NCI-H2196 treated with DMSO at 0.1 percent for 48 hours (cell line): Measurements from ENCODE around the gene RGS12.

Experiments
- DNase-seq: peaks from one replicate; lab custom pipeline; 2025; ENCODE audit not compliant: unreplicated experiment; lab: John Stamatoyannopoulos, UW

The RGS12 gene

DNA sequence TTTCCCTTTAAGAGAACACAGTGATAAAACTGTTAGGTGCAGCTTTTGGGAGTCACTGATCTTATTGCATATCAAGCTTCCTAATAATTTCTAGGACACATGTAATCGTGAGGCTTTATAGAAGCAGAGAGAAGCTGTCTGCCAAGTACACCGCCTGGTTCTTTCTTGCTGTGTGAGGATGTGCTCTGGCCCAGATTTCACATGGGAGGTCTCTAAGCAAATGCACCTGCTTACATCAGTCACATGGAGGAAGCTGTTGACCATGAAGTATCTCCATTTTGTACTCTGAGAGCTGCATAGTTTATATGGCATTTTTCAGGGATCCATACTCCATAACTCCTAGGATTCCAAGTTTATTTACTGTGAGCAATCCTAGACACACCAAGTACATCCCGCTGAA lies 37.1 kb downstream of the RGS12 start:
- DNase-seq = no peak

- no peak for DNase-seq
Observed at GRCh38 chr4:3330707-3331106, 37.9 kb downstream of the RGS12 start.

DNA sequence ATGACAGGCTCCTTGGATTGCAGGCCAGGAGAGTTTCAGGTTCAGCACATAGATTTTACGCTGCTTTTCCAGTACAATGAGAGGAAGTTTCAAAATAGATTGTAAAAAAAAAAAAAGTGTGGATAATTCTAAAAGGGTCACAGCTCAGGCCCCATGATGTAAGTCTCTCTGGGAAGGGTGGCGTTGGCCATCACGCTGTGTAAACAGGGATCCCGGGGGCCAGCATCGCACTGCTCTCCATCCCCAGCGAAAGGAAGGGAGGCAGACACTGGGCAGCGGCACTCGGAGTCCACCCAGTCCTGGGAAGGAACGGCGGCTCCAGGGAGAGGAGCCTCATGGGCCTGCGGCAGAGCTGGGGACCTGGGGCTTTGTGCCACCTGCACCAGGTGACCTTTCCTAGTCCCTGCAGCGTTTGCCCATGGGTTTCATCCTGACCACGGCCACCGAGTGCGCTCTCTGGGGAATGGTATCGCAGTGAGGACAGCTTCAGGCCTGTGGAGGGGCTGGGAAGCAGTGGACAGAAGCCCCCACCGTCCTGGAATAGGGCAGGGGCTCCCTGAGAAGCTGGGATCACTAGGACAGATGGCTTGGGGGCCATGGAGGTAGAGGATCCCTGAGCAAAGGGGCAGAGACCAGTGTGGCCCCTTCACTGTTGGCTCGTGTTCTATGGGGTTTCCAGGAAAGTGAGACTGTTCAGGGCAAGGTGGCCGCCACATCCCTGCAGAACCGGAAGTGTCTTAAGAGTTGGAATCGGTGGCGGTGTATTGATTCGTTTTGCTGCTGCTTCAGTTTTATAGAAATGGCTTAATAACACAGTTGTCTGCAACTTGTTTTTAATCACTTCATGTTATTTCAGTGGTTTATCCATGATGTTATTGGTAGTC lies 38.9 kb downstream of the RGS12 start:
- DNase-seq = no peak

DNA sequence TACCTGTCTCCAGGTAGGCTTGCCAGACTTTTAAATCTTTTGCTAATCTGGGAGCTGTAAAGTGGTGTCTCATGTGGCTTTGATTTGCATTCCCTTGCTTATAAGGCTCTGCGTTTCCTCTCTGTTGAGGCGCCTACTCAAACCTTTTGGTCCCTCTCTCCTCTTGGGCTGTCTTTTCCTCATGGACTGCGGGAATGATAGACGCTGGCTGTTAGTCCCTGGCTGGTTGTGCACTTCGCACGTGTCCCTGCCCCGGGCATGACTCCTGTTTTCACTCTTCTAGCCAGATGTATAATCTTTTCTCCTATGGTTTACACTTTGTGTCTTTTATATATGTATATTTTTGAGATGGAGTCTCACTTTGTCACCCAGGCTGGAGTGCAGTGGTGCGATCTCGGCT lies 39.7 kb downstream of the RGS12 start:
- DNase-seq = no peak

DNA sequence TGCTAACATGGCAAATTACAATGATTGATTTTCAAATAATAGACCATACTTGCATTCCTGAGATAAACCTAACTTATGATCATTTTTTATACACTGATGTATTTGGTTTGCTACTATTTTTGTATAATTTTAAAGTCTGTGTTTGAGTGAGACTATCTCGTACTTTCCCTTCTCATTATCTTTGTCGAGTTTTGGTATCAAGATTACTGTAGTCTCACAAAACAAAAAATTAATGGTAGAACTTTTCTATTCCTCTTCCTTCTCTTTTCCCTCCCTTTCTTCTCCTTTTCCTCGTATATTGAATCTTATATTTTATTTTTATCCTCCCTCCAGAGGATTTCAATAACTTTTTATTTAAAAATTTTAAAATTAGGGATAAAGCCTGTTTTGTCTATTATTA lies 41.5 kb downstream of the RGS12 start:
- DNase-seq = no peak

DNA sequence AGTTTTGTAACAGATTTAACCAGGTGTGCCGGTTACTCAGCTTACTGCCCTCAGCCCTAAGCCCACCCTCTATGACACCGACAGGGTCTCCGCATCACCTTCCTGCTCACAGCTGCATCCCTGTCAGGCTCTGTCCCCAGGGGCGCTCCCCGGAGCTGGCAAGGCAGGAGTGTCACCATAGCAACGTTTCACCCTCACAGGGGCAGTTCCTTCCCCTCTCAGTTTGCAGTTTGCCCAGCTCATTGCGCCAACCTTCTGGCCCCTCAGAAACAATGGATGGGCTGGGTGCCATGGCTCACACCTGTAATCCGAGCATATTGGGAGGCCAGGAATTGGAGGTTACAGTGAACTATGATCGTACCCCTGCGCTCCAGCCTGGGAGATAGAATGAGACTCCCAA lies 42.6 kb downstream of the RGS12 start:
- no peak for DNase-seq

- no peak for DNase-seq
Observed at GRCh38 chr4:3335982-3336381, 43.2 kb downstream of the RGS12 start.

- no peak for DNase-seq
Observed at GRCh38 chr4:3336382-3337356, 43.8 kb downstream of the RGS12 start.

DNA sequence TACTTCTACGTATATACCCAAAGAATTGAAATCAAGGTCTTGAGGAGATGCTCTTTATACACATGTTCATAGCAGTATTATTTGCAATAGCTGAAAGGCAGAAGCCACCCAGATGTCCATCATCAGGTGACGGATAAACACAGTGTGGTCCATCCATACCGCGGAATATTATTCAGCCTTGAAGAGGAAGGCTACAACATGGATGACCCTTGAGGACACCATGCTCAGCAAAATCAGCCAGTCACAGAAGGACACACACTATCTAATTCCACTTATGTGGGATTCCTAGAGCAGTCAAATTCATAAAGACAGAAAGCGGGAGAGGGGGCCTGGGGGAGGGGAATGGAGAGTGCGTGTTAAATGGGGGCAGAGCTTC lies 44.5 kb downstream of the RGS12 start:
- DNase-seq = no peak

GRCh38 chr4:3337811-3338210 lies 45.0 kb downstream of the RGS12 start:
- no peak for DNase-seq

DNA sequence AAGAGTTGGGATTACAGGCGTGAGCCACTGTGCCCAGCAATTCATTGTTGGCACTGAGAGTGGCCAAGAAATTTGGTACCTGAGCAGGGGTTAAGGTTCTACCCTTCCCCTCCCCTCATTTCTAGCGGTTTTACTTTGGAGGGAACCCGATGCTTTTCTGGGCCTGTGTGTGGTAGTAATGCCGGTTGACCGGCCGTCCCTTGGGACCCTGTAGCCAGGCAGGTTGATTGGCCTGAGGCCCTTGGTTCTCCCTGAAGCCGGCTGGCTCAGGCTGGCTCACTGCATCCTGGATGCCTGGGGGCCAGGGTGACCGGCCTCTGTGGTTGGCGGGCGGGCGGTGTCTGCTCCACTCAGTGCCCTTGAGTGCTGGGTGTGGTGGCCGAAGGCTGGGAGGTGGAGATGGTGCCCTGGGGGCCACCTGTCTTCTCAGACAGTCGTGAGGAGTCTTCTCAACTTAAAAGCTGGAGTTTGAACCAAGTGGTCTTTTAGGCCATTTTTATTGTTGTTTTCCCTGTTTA lies 45.6 kb downstream of the RGS12 start:
- no peak for DNase-seq

- DNase-seq = no peak
Observed at GRCh38 chr4:3338976-3339531, 46.2 kb downstream of the RGS12 start.

DNA sequence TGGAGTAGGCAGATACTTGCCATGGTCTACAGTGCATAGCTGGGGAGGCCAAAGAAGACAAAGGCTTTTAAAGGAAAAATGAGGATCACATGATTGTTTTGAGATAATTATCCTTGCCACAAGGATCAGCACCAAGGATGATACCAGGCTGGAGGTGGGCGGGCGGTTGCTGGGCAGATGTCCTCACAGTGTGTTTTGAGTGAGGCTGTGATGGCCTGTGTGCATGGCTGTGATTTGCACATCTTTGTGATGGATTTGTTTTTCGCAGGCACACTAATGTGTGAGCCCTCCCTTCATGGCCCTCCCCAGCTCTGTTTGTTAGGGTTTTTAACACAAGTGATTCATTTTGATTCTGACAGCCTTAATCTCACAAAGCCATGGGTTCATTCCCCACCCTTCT lies 46.8 kb downstream of the RGS12 start:
- no peak for DNase-seq

DNA sequence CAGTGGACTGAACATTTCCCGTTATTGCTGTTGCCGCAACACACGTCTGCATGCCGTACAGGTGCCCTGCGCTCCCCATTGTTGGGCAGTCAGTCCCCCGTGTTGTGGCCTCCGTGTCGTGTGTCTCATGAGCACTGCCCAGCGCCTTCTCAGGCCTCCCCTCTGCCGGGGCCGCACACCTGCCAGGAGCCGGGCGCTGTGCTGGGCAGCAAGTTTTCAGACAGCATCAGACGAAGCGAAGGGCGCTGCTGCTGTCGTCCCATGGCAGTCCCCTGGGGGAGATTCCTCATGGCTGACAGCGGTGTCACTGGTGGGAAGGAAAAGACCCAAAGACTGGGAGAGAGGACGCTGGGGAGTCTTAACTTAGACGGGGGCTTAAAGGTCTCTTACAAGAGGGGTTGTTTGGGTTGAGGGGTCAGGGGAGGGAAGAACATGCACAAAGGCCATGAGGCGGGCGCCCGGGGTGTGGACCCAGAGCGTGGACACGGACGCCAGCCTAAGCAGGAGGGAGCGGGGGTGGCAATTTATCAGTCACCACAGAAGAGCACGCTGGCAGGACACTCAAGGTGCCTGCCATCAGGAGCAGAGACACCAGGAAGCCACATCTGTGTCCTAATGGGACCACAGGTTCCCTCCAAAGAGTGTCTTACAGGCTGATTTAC lies 47.3 kb downstream of the RGS12 start:
- no peak for DNase-seq

DNA sequence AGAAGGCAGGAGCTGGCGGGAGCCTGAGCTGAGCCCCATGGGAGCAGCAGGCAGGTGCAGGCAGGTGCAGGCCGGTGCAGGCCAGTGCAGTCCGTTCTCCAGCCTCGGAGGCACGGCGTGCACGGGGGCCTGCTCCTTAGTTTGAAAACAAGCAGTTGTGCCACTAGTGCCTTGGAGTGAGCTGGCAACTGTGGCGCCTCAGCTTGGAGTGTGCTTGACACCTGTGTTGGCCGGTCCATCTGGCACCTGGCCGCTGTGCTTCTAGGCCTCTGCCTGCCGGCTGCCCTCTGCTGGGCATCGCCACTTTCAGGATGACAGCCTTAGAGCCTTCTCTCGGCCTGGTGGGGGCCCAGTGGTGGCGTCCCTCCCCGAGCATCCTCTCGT lies 47.9 kb downstream of the RGS12 start:
- DNase-seq = peak; percentile 78

DNA sequence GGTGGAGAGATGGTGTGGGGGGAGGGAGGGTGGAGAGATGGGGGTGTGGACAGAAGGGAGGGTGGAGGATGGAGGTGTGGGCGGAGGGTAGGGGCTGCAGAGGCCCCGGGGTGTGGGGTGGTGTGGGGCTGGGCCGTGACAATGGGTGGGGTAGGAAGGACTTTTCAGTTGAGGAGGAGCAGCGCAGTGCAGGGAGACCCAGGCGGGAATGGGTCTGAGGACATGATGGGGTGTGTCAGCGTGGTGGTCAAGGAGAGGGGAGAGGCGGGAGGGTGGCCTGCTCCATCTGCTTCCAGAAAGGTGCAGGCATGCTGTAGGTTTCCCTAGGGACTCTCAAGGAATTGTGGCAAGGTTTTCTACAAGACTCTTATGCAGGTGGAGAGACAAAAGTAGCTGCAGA lies 48.9 kb downstream of the RGS12 start:
- DNase-seq = no peak

GRCh38 chr4:3342182-3342854 lies 49.5 kb downstream of the RGS12 start:
- no peak for DNase-seq
